HepG2 (cell line): ENCODE results near the gene SDC1. TPM values are rescaled to one million over a fixed set of nuclear protein-coding genes. Genes with fewer than 3 reads are reported as not detected.

ENCODE experiments used
- ATF7 ChIP-seq, 2 experiments: fragments of 450-650 bp in 1 of 2; sonication (generic) in 1 of 2; formaldehyde crosslinking in 1 of 2; IDR thresholded peaks; 2 replicates each; pipeline versions ENCODE4 v1.4.0 to v1.6.1; 2016 to 2020; ENCODE audit warnings: antibody characterized with exemption in 1 of 2, mild to moderate bottlenecking in 1 of 2, missing genetic modification reagents in 1 of 2
- BCL3 ChIP-seq: sonication (generic); formaldehyde crosslinking; IDR thresholded peaks from 2 replicates; pipeline ENCODE4 v1.5.1; 2020; ENCODE audit warnings: mild to moderate bottlenecking, missing genetic modification reagents, moderate library complexity
- DDIT3 ChIP-seq: sonication (generic); formaldehyde crosslinking; IDR thresholded peaks from 2 replicates; pipeline ENCODE4 v1.4.0; 2020; ENCODE audit warnings: mild to moderate bottlenecking, missing genetic modification reagents
- FOXA1 ChIP-seq, 2 experiments: fragments of 450-650 bp in 1 of 2; sonication (generic) in 1 of 2; formaldehyde crosslinking in 1 of 2; IDR thresholded peaks; 2 replicates each; pipeline versions ENCODE4 v1.4.0 to v1.6.1; 2016 to 2020; ENCODE audit warnings: missing genetic modification reagents in 1 of 2
- GLMP ChIP-seq: sonication (generic); formaldehyde crosslinking; IDR thresholded peaks from 2 replicates; pipeline ENCODE4 v1.9.0; 2021; ENCODE audit warnings: missing genetic modification reagents, mild to moderate bottlenecking, borderline replicate concordance
- GZF1 ChIP-seq: sonication (generic); formaldehyde crosslinking; IDR thresholded peaks from 2 replicates; pipeline ENCODE4 v1.5.1; 2020; ENCODE audit warnings: mild to moderate bottlenecking, missing genetic modification reagents
- HIVEP1 ChIP-seq: sonication (generic); formaldehyde crosslinking; IDR thresholded peaks from 2 replicates; pipeline ENCODE4 v1.4.0; 2020; ENCODE audit warnings: mild to moderate bottlenecking, missing genetic modification reagents
- HNF1B ChIP-seq: sonication (generic); formaldehyde crosslinking; IDR thresholded peaks from 2 replicates; pipeline ENCODE4 v1.5.1; 2020; ENCODE audit warnings: mild to moderate bottlenecking, moderate library complexity, missing genetic modification reagents
- LCORL ChIP-seq, 2 experiments: fragments of 450-650 bp in 1 of 2; sonication (generic) in 1 of 2; formaldehyde crosslinking in 1 of 2; IDR thresholded peaks; 2 replicates each; pipeline versions ENCODE4 v1.5.0 to v1.6.1; 2017 to 2020; ENCODE audit warnings: antibody characterized with exemption in 1 of 2, missing genetic modification reagents in 1 of 2
- NFIB ChIP-seq: sonication (generic); formaldehyde crosslinking; IDR thresholded peaks from 2 replicates; pipeline ENCODE4 v1.9.0; 2021; ENCODE audit warnings: missing genetic modification reagents, mild to moderate bottlenecking, borderline replicate concordance
- ZBED4 ChIP-seq: sonication (generic); formaldehyde crosslinking; IDR thresholded peaks from 2 replicates; pipeline ENCODE4 v1.4.0; 2020; ENCODE audit warnings: missing genetic modification reagents, borderline replicate concordance
- ZBTB34 ChIP-seq: sonication (generic); formaldehyde crosslinking; IDR thresholded peaks from 2 replicates; pipeline ENCODE4 v1.8.0; 2022; ENCODE audit warnings: mild to moderate bottlenecking, missing genetic modification reagents
- ZNF20 ChIP-seq: sonication (generic); formaldehyde crosslinking; IDR thresholded peaks from 2 replicates; pipeline ENCODE4 v1.4.0; 2020; ENCODE audit warnings: mild to moderate bottlenecking, moderate library complexity, missing genetic modification reagents
- ZNF225 ChIP-seq: sonication (generic); formaldehyde crosslinking; IDR thresholded peaks from 2 replicates; pipeline ENCODE4 v1.4.0; 2020; ENCODE audit warnings: mild to moderate bottlenecking, missing genetic modification reagents
- ZNF569 ChIP-seq: sonication (generic); formaldehyde crosslinking; IDR thresholded peaks from 2 replicates; pipeline ENCODE4 v1.5.0; 2020; ENCODE audit warnings: mild to moderate bottlenecking, missing genetic modification reagents, moderate library complexity, borderline replicate concordance
- ZNF720 ChIP-seq: sonication (generic); formaldehyde crosslinking; IDR thresholded peaks from 2 replicates; pipeline ENCODE4 v1.4.0; 2020; ENCODE audit warnings: missing genetic modification reagents
- ZNF879 ChIP-seq: sonication (generic); formaldehyde crosslinking; IDR thresholded peaks from 2 replicates; pipeline ENCODE4 v1.8.1; 2023; ENCODE audit warnings: missing genetic modification reagents
- ZSCAN31 ChIP-seq: sonication (generic); formaldehyde crosslinking; IDR thresholded peaks from 2 replicates; pipeline ENCODE4 v1.5.0; 2020; ENCODE audit warnings: low read depth, mild to moderate bottlenecking, missing genetic modification reagents
- polyA plus RNA-seq, 8 experiments: library from polyadenylated mRNA; depleted of rRNA in 3 of 8; stranded (reverse) in 7 of 8; unstranded in 1 of 8; fragments of >200 nt; fragmentation: Illumina TruSeq in 4 of 8; extraction: Trizol in 4 of 8; gene quantifications; 2 replicates each; pipeline versions ENCODE4 v1.2.1 to v1.2.3, GENCODE V29; 2011 to 2016; ENCODE audit warnings: low read depth in 4 of 8, missing spikeins in 1 of 8, mixed read lengths in 1 of 8; ENCODE audit not compliant: insufficient read depth in 1 of 8
- total RNA-seq, 5 experiments: library from RNA; depleted of rRNA; stranded (reverse); fragments of >200 nt; fragmentation: Illumina TruSeq; extraction: Trizol; gene quantifications; 2 replicates each; pipeline ENCODE4 v1.2.3, GENCODE V29; 2016; ENCODE audit warnings: low read depth in 1 of 5

Gene SDC1
- total and polyA plus RNA-seq, 2 of the 13 experiments (the other 11 are each of a cell fraction or from before 2014, with no cell fraction given) = 108 to 119 TPM

GRCh38 chr2:20165677-20166509, 59.0 kb downstream of the SDC1 start (continued):
- TF ChIP-seq ZBED4 (CRISPR knock-in tag) (no peak), HNF1B (CRISPR knock-in tag) (no peak), FOXA1 (IDR thresholded peaks at IDR 0.05) (peak; percentile 43; the same call in 1 of the 2 replicates), FOXA1 (CRISPR knock-in tag; IDR thresholded peaks at IDR 0.05) (no peak), GZF1 (CRISPR knock-in tag) (no peak), DDIT3 (CRISPR knock-in tag) (no peak), ZNF569 (no peak), ATF7 (IDR thresholded peaks at IDR 0.05) (peak; percentile 2; the same call in 1 of the 2 replicates), ATF7 (CRISPR knock-in tag; IDR thresholded peaks at IDR 0.05) (no peak), ZBTB34 (no peak), BCL3 (CRISPR knock-in tag) (no peak), NFIB (CRISPR knock-in tag) (0 out of 2 replicates have a peak, but pooled peaks have one; percentile 88), ZNF720 (no peak), LCORL (IDR thresholded peaks at IDR 0.05) (peak; percentile 6; the same call in 1 of the 2 replicates), LCORL (CRISPR knock-in tag; IDR thresholded peaks at IDR 0.05) (no peak), ZNF879 (CRISPR knock-in tag) (no peak), GLMP (CRISPR knock-in tag) (no peak), ZNF225 (CRISPR knock-in tag) (no peak), HIVEP1 (CRISPR knock-in tag) (no peak), ZSCAN31 (CRISPR knock-in tag) (no peak), ZNF20 (no peak)
